Tibial nerve (tissue), 4 donors: ENCODE measurements around the gene EFCAB14. TPM values are rescaled to one million over a fixed set of nuclear protein-coding genes. Genes with fewer than 3 reads are reported as not detected.

Experiments used
- DNase-seq, 2 donors: peaks; one replicate each; pipeline ENCODE4 v3.0.0-alpha.2; 2019; ENCODE audit warnings: low spot score in 2 of 2
- H3K27ac ChIP-seq, 4 donors: fragments of 200-600 bp; sonication (generic) in 3 of 4; one replicate each; pipeline ENCODE4 v1.5.1; 2017 to 2019; ENCODE audit warnings: mild to moderate bottlenecking in 1 of 4
- H3K27me3 ChIP-seq, 2 donors: fragments of 200-600 bp; sonication (generic) in 1 of 2; one replicate each; pipeline versions ENCODE4 v1.5.1 to v1.6.0; 2017 to 2019
- H3K36me3 ChIP-seq, 3 donors: fragments of 200-600 bp; sonication (generic); one replicate each; pipeline ENCODE4 v1.5.1; 2018 to 2019
- H3K4me1 ChIP-seq, 4 donors: fragments of 200-600 bp; sonication (generic) in 3 of 4; one replicate each; pipeline ENCODE4 v1.5.1; 2017 to 2019
- H3K4me3 ChIP-seq, 4 donors: fragments of 200-600 bp; sonication (generic) in 3 of 4; one replicate each; pipeline ENCODE4 v1.5.1; 2017 to 2019; ENCODE audit warnings: mild to moderate bottlenecking in 1 of 4, moderate library complexity in 1 of 4
- H3K9me3 ChIP-seq, 4 donors: fragments of 200-600 bp; sonication (generic) in 3 of 4; one replicate each; pipeline ENCODE4 v1.5.1; 2017 to 2019
- CTCF ChIP-seq, 5 experiments: fragments of 200-600 bp in 3 of 5; fragments of 450-650 bp in 2 of 5; sonication (generic) in 3 of 5; IDR thresholded peaks; one replicate each; pipeline ENCODE4 v1.5.1; 2016 to 2019; ENCODE audit warnings: antibody characterized with exemption in 5 of 5, mild to moderate bottlenecking in 3 of 5, moderate library complexity in 2 of 5
- EP300 ChIP-seq, 2 donors: sonication (generic); formaldehyde crosslinking; IDR thresholded peaks; one replicate each; pipeline ENCODE4 v1.6.1; 2017; ENCODE audit warnings: antibody characterized with exemption in 2 of 2, mild to moderate bottlenecking in 1 of 2
- POLR2A ChIP-seq, 2 donors: fragments of 450-650 bp; IDR thresholded peaks; one replicate each; pipeline ENCODE4 v1.6.1; 2017; ENCODE audit warnings: antibody characterized with exemption in 2 of 2, mild to moderate bottlenecking in 2 of 2, moderate library complexity in 2 of 2
- WGBS, 2 donors: methylation state at CpG; one replicate each; pipeline ENCODE4 v1.1.5; 2018; 5-methylcytosine and 5-hydroxymethylcytosine counted together
- total RNA-seq, 4 donors: library from RNA; depleted of rRNA; stranded (reverse); fragments of >200 nt; gene quantifications; one replicate each; pipeline ENCODE4 v1.1.0, GENCODE V29; 2016

EFCAB14 gene
- total RNA-seq, 4 donors from 2014 or later: 81.0 to 106 (median 97.0) TPM

GRCh38 chr1:46686255-46686654 is 32.7 kb downstream of the EFCAB14 start:
- WGBS, 2 donors: 57 to 63% methylated on average over 1 of the region's 1 CpG
- H3K27ac ChIP-seq: no peak overlapping the region
- peaks cover 0 to 12% (median 0%) of the 10 kb centered on the region in 4 donors for H3K4me1 ChIP-seq
- H3K9me3 ChIP-seq: no peaks in the 10 kb centered on the region
- TF ChIP-seq POLR2A (IDR thresholded peaks at IDR 0.05) (no peak), CTCF (IDR thresholded peaks at IDR 0.05) (no peak), EP300 (IDR thresholded peaks at IDR 0.05) (no peak)
- no peaks in the 10 kb centered on the region for H3K27me3 ChIP-seq
- H3K36me3 ChIP-seq: peaks cover 0 to 99% (median 23%) of the 10 kb centered on the region in 3 donors
- no peak for DNase-seq
- H3K4me3 ChIP-seq: no peak overlapping the region

GRCh38 chr1:46684670-46685069 is 34.2 kb downstream of the EFCAB14 start:
- Histone ChIP-seq H3K27ac (no peak overlapping the region), H3K27me3 (no peaks in the 10 kb centered on the region), H3K4me1 (peaks cover 0 to 12% (median 0%) of the 10 kb centered on the region in 4 donors), H3K36me3 (peaks cover 0 to 99% (median 26%) of the 10 kb centered on the region in 3 donors), H3K4me3 (no peak overlapping the region), H3K9me3 (no peaks in the 10 kb centered on the region)
- TF ChIP-seq CTCF (IDR thresholded peaks at IDR 0.05): no peak
- no peak for TF ChIP-seq EP300 (IDR thresholded peaks at IDR 0.05)
- no peak for TF ChIP-seq POLR2A (IDR thresholded peaks at IDR 0.05)
- 97 to 98% methylated on average over 2 of the region's 2 CpGs for WGBS, 2 donors
- DNase-seq: no peak

GRCh38 chr1:46682064-46682463 is 36.9 kb downstream of the EFCAB14 start:
- Histone ChIP-seq H3K9me3 (no peaks in the 10 kb centered on the region), H3K4me3 (no peak overlapping the region), H3K27ac (no peak overlapping the region), H3K4me1 (peaks cover 0 to 1% (median 0%) of the 10 kb centered on the region in 4 donors), H3K27me3 (no peaks in the 10 kb centered on the region), H3K36me3 (peaks cover 0 to 97% (median 19%) of the 10 kb centered on the region in 3 donors)
- no peak for TF ChIP-seq POLR2A (IDR thresholded peaks at IDR 0.05)
- no peak for TF ChIP-seq EP300 (IDR thresholded peaks at IDR 0.05)
- no peak for TF ChIP-seq CTCF (IDR thresholded peaks at IDR 0.05)
- DNase-seq: no peak
- WGBS, 2 donors: 50 to 81% methylated on average over 1 of the region's 1 CpG

GRCh38 chr1:46681333-46682034 is 37.4 kb downstream of the EFCAB14 start:
- Histone ChIP-seq H3K36me3 (peaks cover 0 to 97% (median 19%) of the 10 kb centered on the region in 3 donors), H3K4me3 (no peak overlapping the region), H3K9me3 (no peaks in the 10 kb centered on the region), H3K27ac (no peak overlapping the region), H3K4me1 (no peaks in the 10 kb centered on the region), H3K27me3 (no peaks in the 10 kb centered on the region)
- no peak for DNase-seq
- TF ChIP-seq EP300 (IDR thresholded peaks at IDR 0.05): no peak
- no peak for TF ChIP-seq POLR2A (IDR thresholded peaks at IDR 0.05)
- TF ChIP-seq CTCF (IDR thresholded peaks at IDR 0.05): no peak
- WGBS, 2 donors: 83 to 98% methylated on average over 1 of the region's 1 CpG

GRCh38 chr1:46679789-46680573 is 38.9 kb downstream of the EFCAB14 start:
- Histone ChIP-seq H3K4me3 (no peak overlapping the region), H3K36me3 (peaks cover 0 to 94% (median 19%) of the 10 kb centered on the region in 3 donors), H3K9me3 (no peaks in the 10 kb centered on the region), H3K27ac (no peak overlapping the region), H3K27me3 (no peaks in the 10 kb centered on the region), H3K4me1 (no peaks in the 10 kb centered on the region)
- 95 to 98% methylated on average over 6 of the region's 6 CpGs for WGBS, 2 donors
- DNase-seq: no peak
- TF ChIP-seq CTCF (IDR thresholded peaks at IDR 0.05): no peak
- TF ChIP-seq EP300 (IDR thresholded peaks at IDR 0.05): no peak
- no peak for TF ChIP-seq POLR2A (IDR thresholded peaks at IDR 0.05)
